NCI-H2196 treated with DMSO at 0.1 percent for 48 hours (cell line): Measurements from ENCODE around the gene COL4A5.
"Not testable (repeated sequence)": the region's sequence is repeated elsewhere in the genome, so short reads cannot be mapped to it uniquely, and the experiment has no call there.

ENCODE experiments used
- DNase-seq: peaks from one replicate; lab custom pipeline; 2025; ENCODE audit not compliant: unreplicated experiment; lab: John Stamatoyannopoulos, UW

Gene COL4A5

DNA sequence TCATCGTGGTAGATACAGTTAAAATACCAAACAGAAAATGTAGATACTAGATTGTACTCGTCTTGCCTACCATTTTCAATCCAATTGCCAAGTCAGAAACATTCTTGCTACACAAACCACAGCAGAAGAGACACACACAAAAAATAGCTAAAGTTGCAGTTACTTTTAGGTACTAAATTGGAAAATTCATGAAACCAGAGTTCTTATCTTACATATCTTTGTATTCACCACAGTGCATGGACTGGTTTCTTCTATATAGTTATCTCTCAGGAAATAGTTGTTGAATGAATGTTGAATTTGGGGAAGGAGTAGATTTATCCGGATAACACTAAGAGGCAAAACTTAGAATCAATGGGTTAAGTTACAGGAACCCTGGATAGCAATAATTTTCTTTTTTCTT lies 14.2 kb downstream of the COL4A5 start:
- no peak for DNase-seq

DNA sequence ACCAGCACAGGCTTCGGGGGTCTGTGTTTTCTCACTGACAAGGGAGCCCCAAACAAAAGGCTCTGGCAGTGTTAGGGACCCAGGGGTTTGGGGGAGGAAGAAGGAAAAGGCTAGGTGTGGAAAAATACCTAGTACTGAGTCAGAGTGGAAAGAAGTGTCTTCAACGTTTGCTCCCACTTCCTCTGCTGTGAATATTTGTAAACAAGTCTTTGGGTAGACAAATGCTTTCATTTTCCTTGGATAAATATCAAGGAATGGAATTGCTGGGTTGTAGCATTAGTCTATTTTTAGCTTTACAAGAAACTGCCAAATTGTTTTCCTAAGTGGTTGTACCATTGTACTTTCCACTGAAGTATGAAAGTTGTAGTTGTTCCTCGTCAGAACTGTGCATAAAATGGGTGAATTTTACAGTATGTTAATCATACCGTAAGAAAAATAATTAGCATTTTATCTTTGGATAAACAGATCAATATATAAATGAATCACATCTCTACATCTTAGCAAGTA lies 17.4 kb downstream of the COL4A5 start:
- DNase-seq: no peak

DNA sequence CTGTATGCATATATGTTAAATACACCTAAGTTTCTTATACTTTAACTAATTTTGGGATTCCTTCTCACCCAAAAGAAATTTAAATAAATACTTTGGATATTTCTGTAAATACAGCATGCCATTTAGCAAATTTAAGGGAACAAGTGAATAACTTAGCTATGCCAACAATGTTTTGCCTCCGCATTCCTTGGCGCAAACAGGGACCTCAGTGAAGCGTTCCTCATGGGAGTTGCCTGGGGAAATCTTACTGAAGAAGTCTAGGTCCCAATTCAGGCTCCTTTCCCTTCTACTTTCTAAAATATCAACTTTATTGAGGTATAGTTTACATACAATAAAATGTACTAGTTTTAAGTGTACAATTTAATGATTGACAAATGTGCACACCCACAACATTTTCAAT lies 25.0 kb downstream of the COL4A5 start:
- DNase-seq: no peak

DNA sequence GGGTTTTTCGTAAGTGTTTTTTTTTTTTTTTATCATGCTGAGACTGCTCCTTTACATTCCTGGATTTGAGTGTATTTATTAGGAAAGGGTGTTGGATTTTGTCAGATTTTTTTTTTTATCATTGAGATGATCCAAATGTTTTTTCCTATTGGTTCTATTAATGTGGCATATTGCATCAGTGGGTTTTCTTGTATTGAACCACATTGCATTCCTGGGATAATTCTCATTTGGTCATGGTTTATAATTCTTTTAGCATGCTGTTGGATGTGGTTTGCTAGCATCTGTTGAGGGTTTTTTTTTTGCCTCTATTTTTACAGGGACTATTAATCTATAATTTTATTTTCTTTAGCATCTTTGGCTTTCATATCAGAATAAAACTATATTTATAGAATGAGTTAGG lies 28.8 kb downstream of the COL4A5 start:
- no peak for DNase-seq

DNA sequence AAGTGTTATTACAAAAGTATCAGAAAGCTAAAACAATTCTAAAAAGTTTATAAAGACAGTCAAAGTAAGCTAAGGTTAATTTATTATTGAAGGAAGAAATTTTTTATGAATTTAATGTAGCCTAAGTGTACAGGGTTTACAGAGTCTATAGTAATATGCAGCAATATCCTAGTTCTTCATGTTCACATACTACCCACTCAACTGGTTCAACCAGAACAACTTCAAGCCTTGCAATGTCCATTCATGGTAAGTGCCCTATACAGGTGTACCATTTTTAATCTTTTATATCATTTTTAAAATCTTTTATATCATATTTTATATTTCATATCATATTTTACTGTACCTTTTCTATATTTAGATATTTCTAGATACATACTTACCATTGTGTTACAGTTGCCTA lies 34.3 kb downstream of the COL4A5 start:
- DNase-seq: no peak

DNA sequence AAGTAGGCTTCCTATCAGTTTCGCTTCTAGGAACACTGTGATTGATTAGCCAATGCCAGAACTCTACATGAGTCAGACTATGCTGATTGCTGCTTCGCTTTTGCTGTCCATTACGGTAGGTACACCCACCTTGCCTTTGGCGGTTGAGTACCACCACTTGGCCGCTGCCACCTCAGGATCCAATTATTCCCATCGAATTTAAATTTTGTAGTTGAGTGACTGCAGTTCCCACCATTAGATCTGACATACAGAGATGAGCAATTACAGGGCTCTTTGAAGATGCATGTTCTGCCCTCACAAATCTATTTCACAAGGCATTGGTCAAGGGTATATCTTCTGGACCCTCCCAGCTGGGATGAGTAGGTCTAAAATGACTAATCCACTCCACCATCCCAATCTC lies 41.9 kb downstream of the COL4A5 start:
- not testable (repeated sequence) for DNase-seq

DNA sequence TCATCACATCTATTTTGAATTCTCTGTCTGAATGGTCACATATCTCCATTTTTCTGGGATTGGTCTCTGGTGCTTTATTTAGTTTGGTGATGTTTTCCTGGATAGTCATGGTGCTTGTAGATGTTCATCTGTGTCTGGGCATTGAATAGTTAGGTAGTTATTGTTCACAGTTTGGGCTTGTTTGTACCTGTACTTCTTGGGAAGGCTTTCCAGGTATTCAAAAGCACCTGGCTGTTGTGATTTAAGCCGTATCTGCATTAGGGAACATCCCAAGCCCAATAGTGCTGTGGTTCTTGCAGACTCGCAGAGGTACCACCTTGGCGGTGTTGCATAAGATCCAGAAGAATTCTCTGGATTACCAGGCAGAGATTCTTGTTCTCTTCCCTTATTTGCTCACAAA lies 44.6 kb downstream of the COL4A5 start:
- DNase-seq: no peak

DNA sequence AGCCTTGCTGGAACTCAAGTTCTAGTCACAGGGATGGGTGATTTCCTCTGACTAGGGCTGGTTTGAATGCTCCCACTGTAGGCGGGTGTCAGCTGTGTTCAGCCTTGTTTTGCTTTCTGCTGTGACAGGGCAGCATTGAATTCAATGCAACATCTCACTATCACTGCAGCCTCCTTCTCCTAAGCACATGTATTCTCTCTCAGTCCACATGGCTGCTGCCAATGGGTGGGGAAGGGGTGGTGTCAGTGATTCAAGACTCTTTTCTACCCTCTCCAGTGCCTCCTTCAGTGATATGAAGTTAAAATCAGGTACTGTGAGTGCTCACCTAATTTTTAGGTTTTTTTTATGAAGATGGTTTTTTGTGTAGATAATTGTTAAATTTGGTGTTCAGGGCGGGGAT lies 46.3 kb downstream of the COL4A5 start:
- DNase-seq: no peak

DNA sequence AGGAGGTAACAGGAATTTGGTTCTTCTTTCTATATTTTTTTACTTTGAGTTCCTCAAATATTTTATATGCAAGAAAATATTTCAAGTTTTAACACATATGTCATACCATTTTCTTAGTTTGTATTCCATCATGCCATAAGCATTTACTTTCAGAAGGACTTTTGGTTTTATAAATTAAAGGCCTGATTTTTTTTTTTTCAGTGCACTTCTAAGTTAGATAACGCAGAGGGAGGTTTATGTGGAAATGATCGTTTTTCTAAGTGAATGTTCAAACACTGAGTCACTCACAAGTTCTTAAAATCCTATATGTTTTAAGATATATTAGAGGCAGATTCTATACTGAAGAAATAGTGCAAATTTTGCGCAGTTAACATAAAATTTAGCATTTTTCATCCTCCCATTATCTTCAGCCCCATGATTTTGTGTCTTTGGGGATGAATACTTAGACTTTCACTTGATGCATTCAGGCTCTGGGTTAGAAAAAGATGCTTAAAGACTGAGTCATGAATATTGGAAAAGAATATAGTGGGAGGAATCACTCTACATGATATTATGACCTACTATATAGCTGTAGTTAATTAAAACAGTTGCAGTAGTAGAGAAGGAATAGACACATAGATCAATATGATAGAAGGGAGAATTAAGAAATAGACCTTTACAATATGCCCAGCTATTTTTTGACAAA lies 54.9 kb downstream of the COL4A5 start:
- DNase-seq: no peak

DNA sequence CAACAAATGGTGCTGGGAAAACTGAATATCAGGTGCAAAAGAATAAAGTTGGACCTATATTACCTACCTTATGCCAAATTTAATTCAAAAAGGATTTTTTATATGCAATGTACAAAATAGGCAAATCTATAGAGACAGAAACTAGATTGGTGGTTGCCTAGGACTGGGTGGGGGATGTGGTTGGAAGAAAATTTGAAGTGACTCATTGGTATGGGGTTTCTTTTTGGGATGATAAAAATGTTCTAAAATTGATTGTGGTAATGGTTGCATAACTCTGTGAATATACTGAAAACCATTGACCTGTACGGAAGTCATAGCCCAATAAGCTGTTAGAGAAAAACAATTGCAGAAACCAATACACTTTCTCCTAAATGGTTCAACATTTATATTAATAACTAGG lies 72.1 kb downstream of the COL4A5 start:
- no peak for DNase-seq

DNA sequence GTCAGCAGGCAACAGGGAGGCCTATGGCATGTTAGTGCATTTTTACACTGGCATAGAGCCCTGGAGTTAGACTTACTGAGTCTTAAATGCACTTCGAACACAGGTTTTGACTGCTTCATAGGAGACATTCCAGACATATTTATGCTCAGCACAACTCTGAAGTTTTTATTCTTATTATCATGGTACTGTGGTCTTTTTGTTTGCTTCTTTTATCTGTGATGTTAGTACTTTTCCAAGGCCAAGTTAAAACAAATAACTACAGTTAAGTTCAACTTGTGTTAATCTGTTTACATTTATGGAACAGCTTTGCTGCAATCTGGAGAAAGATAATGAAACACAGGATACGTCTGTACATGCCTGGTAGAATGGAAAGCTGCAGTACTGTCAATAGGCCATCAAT lies 76.5 kb downstream of the COL4A5 start:
- no peak for DNase-seq

DNA sequence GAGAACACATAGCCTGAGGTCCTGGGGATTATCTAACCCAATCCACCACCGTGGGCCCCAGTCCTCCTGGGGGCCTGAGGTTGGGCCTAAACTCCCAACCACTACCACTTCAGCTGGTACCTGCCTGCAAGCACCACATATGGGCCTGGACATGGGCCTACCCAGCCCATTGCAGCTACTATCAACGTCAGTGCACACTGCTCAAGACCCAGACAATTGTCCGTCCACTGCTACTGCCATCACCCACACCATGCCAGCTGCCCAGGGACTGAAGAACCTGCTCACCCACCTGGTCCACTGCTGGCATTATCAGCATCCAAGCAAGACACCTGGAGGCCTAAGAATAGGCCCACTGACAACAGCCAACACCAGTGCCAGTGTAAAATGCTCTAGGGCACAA lies 88.1 kb downstream of the COL4A5 start:
- no peak for DNase-seq

DNA sequence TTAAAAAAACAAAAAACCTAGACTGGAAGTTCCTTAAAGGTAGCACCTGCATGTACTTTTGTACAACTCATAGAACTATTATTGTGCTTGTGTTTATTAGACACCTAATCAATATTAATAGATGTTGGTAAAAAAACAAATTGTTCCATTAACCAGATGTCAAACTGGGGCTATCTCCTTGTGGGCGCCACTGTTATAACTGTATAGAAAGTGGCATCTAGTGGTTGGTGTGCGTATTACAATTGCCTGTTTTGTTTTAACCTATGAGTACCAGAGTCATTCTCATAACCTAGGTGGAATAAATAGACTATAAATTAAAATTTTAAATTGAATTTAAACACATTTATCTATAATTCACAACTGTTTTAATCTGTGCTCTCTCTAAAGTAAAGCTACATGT lies 97.4 kb downstream of the COL4A5 start:
- peak; percentile 26 for DNase-seq

DNA sequence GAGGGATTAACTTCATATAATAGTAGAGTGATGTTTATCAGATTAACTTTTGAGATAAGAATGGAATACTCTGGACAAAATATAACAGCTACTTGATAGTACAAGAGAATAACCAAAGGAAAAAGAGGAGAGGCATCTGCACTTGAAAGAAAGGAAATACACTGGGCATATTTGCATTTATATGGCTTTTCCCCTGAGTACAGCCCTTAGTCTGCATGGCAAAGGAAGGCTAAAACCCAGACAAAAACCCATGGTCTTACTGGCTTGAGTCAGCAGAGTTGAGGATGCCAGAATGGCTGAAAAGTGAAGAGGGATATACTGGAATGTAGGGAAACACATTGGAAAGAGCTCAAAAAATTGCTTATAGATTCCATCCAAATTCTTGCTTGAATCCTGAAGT lies 101.6 kb downstream of the COL4A5 start:
- DNase-seq: no peak

DNA sequence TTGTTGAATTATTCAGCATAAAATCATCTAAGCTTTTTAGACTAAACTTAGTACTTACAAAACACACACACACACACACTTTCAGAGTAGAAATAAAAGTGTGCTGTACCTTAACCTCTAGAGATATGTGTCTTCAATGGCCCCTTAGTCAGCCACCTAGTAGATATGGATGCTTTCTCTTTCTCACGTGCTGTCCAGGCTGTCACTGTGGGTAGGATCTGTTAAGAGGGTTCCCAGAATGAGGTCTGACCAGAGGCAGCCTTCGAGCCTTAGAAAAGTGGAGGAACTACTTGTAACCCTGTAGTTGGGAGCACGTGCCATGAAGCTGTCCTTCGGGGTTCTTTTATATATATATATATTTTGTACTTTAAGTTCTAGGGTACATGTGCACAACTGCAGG lies 117.9 kb downstream of the COL4A5 start:
- no peak for DNase-seq

DNA sequence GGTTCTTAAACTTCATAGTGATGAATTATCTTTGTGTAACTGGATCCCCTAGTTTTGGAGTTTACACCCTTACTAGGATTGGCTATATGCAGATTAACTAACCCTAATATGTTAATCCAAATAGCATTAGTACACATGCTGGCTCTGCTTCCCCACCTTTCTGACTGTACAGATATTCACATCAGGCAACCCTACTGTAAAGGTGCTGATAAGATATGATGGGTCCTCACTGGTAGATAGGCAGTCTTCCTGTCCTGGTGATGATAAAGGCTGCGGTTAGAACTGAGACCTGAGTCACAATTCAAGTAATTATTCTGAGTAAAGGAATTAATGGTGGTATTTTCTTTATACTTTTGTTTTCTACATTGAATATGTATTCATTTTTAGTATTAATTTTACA lies 118.6 kb downstream of the COL4A5 start:
- no peak for DNase-seq

DNA sequence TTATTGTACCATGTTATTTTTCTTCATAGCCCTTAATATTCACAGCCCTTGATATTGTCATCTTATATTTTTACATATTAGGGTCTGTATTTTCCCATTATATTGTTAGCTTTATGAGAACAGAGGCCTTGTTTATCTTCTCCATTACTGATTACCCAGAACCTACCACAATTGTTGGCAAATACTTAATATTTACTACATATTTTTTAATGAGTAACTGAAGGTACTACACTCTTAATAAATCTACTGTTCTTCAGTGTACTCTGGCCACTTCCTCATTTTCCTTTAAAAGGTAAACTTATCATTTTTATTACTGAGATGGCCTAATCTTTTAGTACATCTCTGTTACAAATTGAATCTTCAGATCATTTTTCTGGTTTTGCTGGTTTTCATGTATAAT lies 133.5 kb downstream of the COL4A5 start:
- DNase-seq: no peak

DNA sequence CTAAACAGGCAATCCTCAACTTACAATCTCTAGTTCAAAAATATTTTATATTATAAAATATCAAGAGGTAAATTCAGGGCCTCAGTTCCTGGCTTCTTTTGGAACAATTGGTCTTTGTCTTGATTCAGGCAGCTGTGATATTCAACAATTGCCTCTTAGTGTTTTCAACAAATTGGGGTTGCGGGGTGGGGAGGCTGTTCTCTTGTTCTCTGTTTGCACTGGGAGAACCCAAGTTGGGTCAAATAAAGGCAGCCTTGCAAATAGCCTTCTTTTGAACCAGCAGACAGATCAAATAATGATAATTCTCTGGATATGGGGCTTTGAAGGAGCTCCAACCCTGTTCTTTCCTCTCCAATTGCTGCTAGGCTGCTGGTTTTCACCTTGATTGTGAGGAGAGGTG lies 142.5 kb downstream of the COL4A5 start:
- no peak for DNase-seq

DNA sequence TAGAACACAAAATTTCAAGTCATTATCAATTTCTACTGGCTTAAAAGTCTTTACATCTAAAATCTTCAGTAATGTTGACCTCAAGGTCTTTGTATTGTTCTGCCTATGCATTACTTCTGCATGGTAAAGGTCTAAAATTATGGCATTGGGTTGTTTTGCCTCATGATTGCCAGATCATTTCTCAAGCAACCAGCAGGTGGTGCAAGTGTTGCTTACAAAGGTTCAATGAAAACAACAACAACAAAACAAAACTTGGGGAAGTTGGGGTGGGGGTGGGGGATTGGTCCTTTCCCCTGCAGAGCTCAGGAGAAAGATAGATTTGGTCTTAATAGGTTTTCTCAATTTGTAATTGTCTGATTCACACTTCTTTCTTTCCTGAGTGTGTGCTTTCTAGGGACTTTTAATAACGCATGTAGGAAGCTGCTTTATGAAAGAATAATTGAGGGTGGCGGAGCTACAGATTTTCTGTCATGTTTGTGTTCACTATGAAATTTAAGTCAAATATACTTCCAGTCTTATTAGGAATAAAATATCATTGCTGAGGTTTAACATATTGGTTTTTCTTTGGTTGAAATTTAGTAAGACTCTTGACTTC lies 145.1 kb downstream of the COL4A5 start:
- no peak for DNase-seq

DNA sequence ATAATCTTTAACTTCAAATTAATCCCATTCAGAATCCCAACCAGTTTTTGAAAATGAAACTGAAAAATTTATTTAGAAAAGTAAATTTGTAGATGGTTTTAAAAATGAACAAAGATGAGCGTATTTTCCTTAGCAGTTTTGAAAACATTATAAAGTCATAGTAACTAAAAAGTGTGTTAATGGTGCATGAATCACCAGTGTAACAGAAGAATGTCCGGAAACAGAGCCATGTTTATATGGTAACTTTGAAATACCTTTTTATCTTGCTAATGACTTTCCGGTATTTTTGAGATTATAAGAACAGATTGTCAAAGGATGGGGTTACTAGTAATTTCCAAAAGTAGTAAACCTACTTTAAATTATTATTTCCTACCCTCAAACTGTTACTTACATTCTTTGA lies 150.9 kb downstream of the COL4A5 start:
- DNase-seq: no peak

DNA sequence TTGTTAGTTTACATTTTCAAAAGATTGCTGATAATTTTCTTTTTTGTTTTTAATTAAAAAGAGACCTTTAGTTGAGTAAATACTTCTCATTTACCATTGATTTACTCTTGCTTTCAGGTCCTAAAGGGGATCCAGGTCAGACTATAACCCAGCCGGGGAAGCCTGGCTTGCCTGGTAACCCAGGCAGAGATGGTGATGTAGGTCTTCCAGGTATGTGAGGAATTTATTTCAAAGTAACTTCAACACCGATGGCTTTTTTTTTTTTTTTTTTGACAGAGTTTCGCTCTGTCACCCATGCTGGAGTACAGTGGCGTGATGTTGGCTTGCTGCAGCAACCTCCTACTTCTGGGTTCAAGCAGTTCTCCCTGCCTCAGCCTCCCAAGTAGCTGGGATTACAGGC lies 161.6 kb downstream of the COL4A5 start:
- no peak for DNase-seq

DNA sequence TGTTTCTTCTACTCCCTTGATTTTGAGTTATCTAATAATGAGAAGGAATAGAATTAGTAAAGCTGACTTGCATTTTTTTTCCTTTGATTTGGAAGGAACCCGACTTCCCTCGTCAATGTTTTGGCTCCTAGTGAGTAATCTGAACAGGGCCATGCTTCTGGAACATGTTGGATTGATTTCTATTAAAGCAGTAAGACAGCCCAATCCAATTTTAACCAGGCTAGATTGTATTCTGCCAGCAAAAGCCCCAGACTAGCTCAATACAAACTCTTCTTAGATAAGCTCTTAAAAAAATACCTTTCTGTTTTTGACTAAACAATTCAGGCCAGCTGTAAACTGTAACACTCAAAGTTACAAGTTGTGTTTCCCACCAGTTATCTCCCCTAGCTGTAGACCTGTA lies 170.5 kb downstream of the COL4A5 start:
- DNase-seq: no peak

DNA sequence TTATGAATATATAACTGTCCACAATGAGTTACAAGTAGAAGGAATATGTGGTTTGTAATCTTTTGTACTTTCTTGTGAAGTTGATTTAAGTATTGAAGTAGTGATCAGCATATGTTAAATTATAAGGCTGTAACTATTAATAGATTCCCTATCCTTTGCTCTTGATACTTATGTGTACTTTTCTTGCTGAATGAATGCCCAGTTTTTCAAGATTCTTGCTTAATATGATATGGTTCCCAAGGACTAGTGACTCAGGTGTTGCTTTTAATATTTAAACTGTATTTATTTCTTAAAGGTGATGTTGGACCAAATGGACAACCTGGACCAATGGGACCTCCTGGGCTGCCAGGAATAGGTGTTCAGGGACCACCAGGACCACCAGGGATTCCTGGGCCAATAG lies 175.0 kb downstream of the COL4A5 start:
- no peak for DNase-seq
